GM12875 (cell line): ENCODE data around the gene NOTCH1.

Experiments used
- H3K4me3 ChIP-seq: one replicate; pipeline ENCODE4 v1.5.1; 2011; ENCODE audit warnings: low read depth, low read length, control low read depth
- CTCF ChIP-seq: IDR thresholded peaks from 2 replicates; pipeline ENCODE4 v1.5.1; 2011; ENCODE audit warnings: low read depth, mild to moderate bottlenecking, control low read depth, inconsistent platforms, low read length, moderate library complexity, borderline replicate concordance; ENCODE audit not compliant: insufficient read depth

Gene NOTCH1

GRCh38 chr9:136511144-136511669 lies 34.6 kb downstream of the NOTCH1 start:
- H3K4me3 ChIP-seq, result no peak overlapping the region
- no peak for TF ChIP-seq CTCF

- TF ChIP-seq CTCF, result no peak
- H3K4me3 ChIP-seq, result no peak overlapping the region
Measured at GRCh38 chr9:136510561-136510960, 35.3 kb downstream of the NOTCH1 start.

- no peak for TF ChIP-seq CTCF
- no peak overlapping the region for H3K4me3 ChIP-seq
Measured at GRCh38 chr9:136509549-136509948, 36.3 kb downstream of the NOTCH1 start.

- no peak overlapping the region for H3K4me3 ChIP-seq
- no peak for TF ChIP-seq CTCF
Measured at GRCh38 chr9:136508729-136509500, 36.9 kb downstream of the NOTCH1 start.

- H3K4me3 ChIP-seq, result no peak overlapping the region
- TF ChIP-seq CTCF, result no peak
Measured at GRCh38 chr9:136507992-136508375, 37.9 kb downstream of the NOTCH1 start.

- no peak for TF ChIP-seq CTCF
- no peak overlapping the region for H3K4me3 ChIP-seq
Measured at GRCh38 chr9:136507221-136507991, 38.4 kb downstream of the NOTCH1 start.
